GM21360 (cell line): ENCODE results near the gene MUC20.
"Not testable (repeated sequence)": the region's sequence is repeated elsewhere in the genome, so short reads cannot be mapped to it uniquely, and the experiment has no call there.

Experiments used
- ATAC-seq: cut with Tn5 transposase; IDR thresholded peaks from one replicate; pipeline ENCODE4 v1.9.1; 2021; ENCODE audit warnings: mild to moderate bottlenecking, moderate library complexity; ENCODE audit not compliant: unreplicated experiment

Gene MUC20

GRCh38 chr3:195728789-195729188 lies 8.0 kb downstream of the MUC20 start:
- not testable (repeated sequence) for ATAC-seq

- ATAC-seq: no peak
Observed at GRCh38 chr3:195729476-195730251, 8.9 kb downstream of the MUC20 start.

GRCh38 chr3:195731356-195731905 lies 10.7 kb downstream of the MUC20 start:
- no peak for ATAC-seq

GRCh38 chr3:195732940-195733339 lies 12.2 kb downstream of the MUC20 start:
- no peak for ATAC-seq

- ATAC-seq: no peak
Observed at GRCh38 chr3:195735036-195735695, 14.4 kb downstream of the MUC20 start.

- no peak for ATAC-seq
Observed at GRCh38 chr3:195736866-195737490, 16.2 kb downstream of the MUC20 start.

- not testable (repeated sequence) for ATAC-seq
Observed at GRCh38 chr3:195737782-195738181, 17.0 kb downstream of the MUC20 start.

- no peak for ATAC-seq
Observed at GRCh38 chr3:195738274-195739044, 17.7 kb downstream of the MUC20 start.

GRCh38 chr3:195739561-195740111 lies 18.9 kb downstream of the MUC20 start:
- no peak for ATAC-seq

GRCh38 chr3:195744437-195744836 lies 23.7 kb downstream of the MUC20 start:
- no peak for ATAC-seq

GRCh38 chr3:195746346-195746745 lies 25.6 kb downstream of the MUC20 start:
- ATAC-seq: no peak

- no peak for ATAC-seq
Observed at GRCh38 chr3:195746751-195747150, 26.0 kb downstream of the MUC20 start.

- ATAC-seq: no peak
Observed at GRCh38 chr3:195748661-195749060, 27.9 kb downstream of the MUC20 start.

- ATAC-seq: not testable (repeated sequence)
Observed at GRCh38 chr3:195749101-195749500, 28.3 kb downstream of the MUC20 start.

- no peak for ATAC-seq
Observed at GRCh38 chr3:195750797-195751520, 30.2 kb downstream of the MUC20 start.

GRCh38 chr3:195751560-195751959 lies 30.8 kb downstream of the MUC20 start:
- ATAC-seq: no peak

- ATAC-seq: no peak
Observed at GRCh38 chr3:195752066-195752465, 31.3 kb downstream of the MUC20 start.

GRCh38 chr3:195752546-195753331 lies 32.0 kb downstream of the MUC20 start:
- no peak for ATAC-seq

GRCh38 chr3:195753581-195753980 lies 32.8 kb downstream of the MUC20 start:
- ATAC-seq: no peak
